SH-SY5Y (cell line): Measurements from ENCODE around the gene RRAGD.

Source experiments
- GATA2 ChIP-seq: IDR thresholded peaks from 2 replicates; pipeline ENCODE4 v1.6.1; 2011; ENCODE audit warnings: mild to moderate bottlenecking, low read depth, low read length
- GATA3 ChIP-seq: IDR thresholded peaks from 2 replicates; pipeline ENCODE4 v1.6.1; 2011; ENCODE audit warnings: low read depth, mild to moderate bottlenecking, low read length, moderate library complexity

- TF ChIP-seq GATA2, result no peak
- no peak for TF ChIP-seq GATA3
Observed at GRCh38 chr6:89434150-89434499, 22.1 kb upstream of the RRAGD start.
